Breast epithelium (tissue), 4 donors: Measurements from ENCODE around the gene NUMB. TPM values are rescaled to one million over a fixed set of nuclear protein-coding genes. Genes with fewer than 3 reads are reported as not detected.

Source experiments
- DNase-seq, 2 donors: peaks; one replicate each; pipeline ENCODE4 v3.0.0-alpha.2; 2019; ENCODE audit warnings: low spot score in 2 of 2
- H3K27ac ChIP-seq, 2 donors: fragments of 200-600 bp; sonication (generic) in 1 of 2; one replicate each; pipeline ENCODE4 v1.5.1; 2016 to 2019; ENCODE audit warnings: mild to moderate bottlenecking in 1 of 2
- H3K27me3 ChIP-seq, 2 donors: fragments of 200-600 bp; sonication (generic) in 1 of 2; one replicate each; pipeline versions ENCODE4 v1.5.1 to v1.6.0; 2017 to 2019; ENCODE audit warnings: control low read depth in 1 of 2, mild to moderate bottlenecking in 1 of 2
- H3K36me3 ChIP-seq: fragments of 200-600 bp; one replicate; pipeline ENCODE4 v1.5.1; 2019
- H3K4me1 ChIP-seq, 2 donors: fragments of 200-600 bp; sonication (generic); one replicate each; pipeline ENCODE4 v1.5.1; 2016 to 2019; ENCODE audit warnings: control low read depth in 1 of 2
- H3K4me3 ChIP-seq, 3 donors: fragments of 200-600 bp; sonication (generic); 1 replicate in 2 of 3; 2 replicates in 1 of 3; pipeline ENCODE4 v1.5.1; 2016 to 2019; ENCODE audit warnings: mild to moderate bottlenecking in 3 of 3, moderate library complexity in 2 of 3
- H3K9me3 ChIP-seq, 2 donors: fragments of 200-600 bp; sonication (generic) in 1 of 2; one replicate each; pipeline ENCODE4 v1.5.1; 2016 to 2019; ENCODE audit warnings: control low read depth in 1 of 2
- POLR2A ChIP-seq: fragments of 450-650 bp; IDR thresholded peaks from one replicate; pipeline ENCODE4 v1.6.1; 2016; ENCODE audit warnings: antibody characterized with exemption, mild to moderate bottlenecking, moderate library complexity
- POLR2AphosphoS5 ChIP-seq, 3 donors: sonication (generic); formaldehyde crosslinking; IDR thresholded peaks; one replicate each; pipeline ENCODE4 v1.6.1; 2017; ENCODE audit warnings: antibody characterized with exemption in 3 of 3
- intact Hi-C: fragments of 100-400 bp; cut with DNase I; formaldehyde crosslinking; loops from one replicate; pipeline ENCODE4 v1.15.1; 2023; ENCODE audit warnings: low total_unique reads
- total RNA-seq, 3 donors: library from RNA; depleted of rRNA; stranded (reverse); fragments of >200 nt; gene quantifications; one replicate each; pipeline ENCODE4 v1.1.0, GENCODE V29; 2016
- TF ChIP-seq, protein P1 (sequence below), 3 donors: fragments of 450-650 bp; IDR thresholded peaks; one replicate each; pipeline ENCODE4 v1.5.1; 2016 to 2017; ENCODE audit warnings: antibody characterized with exemption in 3 of 3, mild to moderate bottlenecking in 3 of 3, moderate library complexity in 3 of 3

The NUMB gene
- total RNA-seq: 10 to 100 TPM; 49.6 to 84.0 (median 61.6) TPM

- DNase-seq: peak; percentile 98 to 99
- H3K27me3 ChIP-seq: no peaks in the 10 kb centered on the region
- peak within 1 kb of the TSS; percentile 91 to 98 (median 98) for H3K4me3 ChIP-seq
- TF ChIP-seq POLR2AphosphoS5 (IDR thresholded peaks at IDR 0.05): peak in 2 of 3 donors; percentile 64 to 78
- TF ChIP-seq POLR2A: peak; percentile 73
- TF ChIP-seq, protein P1, sequence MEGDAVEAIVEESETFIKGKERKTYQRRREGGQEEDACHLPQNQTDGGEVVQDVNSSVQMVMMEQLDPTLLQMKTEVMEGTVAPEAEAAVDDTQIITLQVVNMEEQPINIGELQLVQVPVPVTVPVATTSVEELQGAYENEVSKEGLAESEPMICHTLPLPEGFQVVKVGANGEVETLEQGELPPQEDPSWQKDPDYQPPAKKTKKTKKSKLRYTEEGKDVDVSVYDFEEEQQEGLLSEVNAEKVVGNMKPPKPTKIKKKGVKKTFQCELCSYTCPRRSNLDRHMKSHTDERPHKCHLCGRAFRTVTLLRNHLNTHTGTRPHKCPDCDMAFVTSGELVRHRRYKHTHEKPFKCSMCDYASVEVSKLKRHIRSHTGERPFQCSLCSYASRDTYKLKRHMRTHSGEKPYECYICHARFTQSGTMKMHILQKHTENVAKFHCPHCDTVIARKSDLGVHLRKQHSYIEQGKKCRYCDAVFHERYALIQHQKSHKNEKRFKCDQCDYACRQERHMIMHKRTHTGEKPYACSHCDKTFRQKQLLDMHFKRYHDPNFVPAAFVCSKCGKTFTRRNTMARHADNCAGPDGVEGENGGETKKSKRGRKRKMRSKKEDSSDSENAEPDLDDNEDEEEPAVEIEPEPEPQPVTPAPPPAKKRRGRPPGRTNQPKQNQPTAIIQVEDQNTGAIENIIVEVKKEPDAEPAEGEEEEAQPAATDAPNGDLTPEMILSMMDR (IDR thresholded peaks at IDR 0.05): peak in 2 of 3 donors; percentile 14 to 31
- H3K27ac ChIP-seq: peak within 1 kb of the TSS; percentile 94 to 97
- intact Hi-C loops: no loop called here
- H3K36me3 ChIP-seq: no peaks in the 10 kb centered on the region
- H3K9me3 ChIP-seq: no peaks in the 10 kb centered on the region
- peaks cover 3 to 19% of the 10 kb centered on the region in 2 donors for H3K4me1 ChIP-seq
Measured at GRCh38 chr14:73458183-73458976, at the start of gene NUMB. Gene NUMB (minus strand): TSS chr14:73458546. CDS start chr14:73355751, 102,795 bp downstream.

GRCh38 chr14:73503648-73504047, 45.3 kb upstream of the NUMB start:
- TF ChIP-seq POLR2AphosphoS5 (IDR thresholded peaks at IDR 0.05) (no peak), POLR2A (no peak)
- TF ChIP-seq, protein P1 (IDR thresholded peaks at IDR 0.05): no peak
- no peak overlapping the region for H3K4me3 ChIP-seq
- DNase-seq: no peak
- no peaks in the 10 kb centered on the region for H3K9me3 ChIP-seq
- H3K36me3 ChIP-seq: no peaks in the 10 kb centered on the region
- no peak overlapping the region for H3K27ac ChIP-seq
- intact Hi-C loops: no loop called here
- no peaks in the 10 kb centered on the region for H3K4me1 ChIP-seq
- no peaks in the 10 kb centered on the region for H3K27me3 ChIP-seq

- no peak overlapping the region for H3K4me3 ChIP-seq
- intact Hi-C loops: no loop called here
- no peaks in the 10 kb centered on the region for H3K9me3 ChIP-seq
- TF ChIP-seq POLR2A: no peak
- TF ChIP-seq, protein P1 (IDR thresholded peaks at IDR 0.05): no peak
- no peak for TF ChIP-seq POLR2AphosphoS5 (IDR thresholded peaks at IDR 0.05)
- H3K27ac ChIP-seq: no peak overlapping the region
- no peak for DNase-seq
- H3K4me1 ChIP-seq: no peaks in the 10 kb centered on the region
- H3K36me3 ChIP-seq: no peaks in the 10 kb centered on the region
- H3K27me3 ChIP-seq: no peaks in the 10 kb centered on the region
Measured at GRCh38 chr14:73502017-73502619, 43.8 kb upstream of the NUMB start.

- Histone ChIP-seq H3K36me3 (no peaks in the 10 kb centered on the region), H3K4me3 (no peak overlapping the region), H3K4me1 (no peaks in the 10 kb centered on the region), H3K27me3 (no peaks in the 10 kb centered on the region), H3K27ac (no peak overlapping the region), H3K9me3 (no peaks in the 10 kb centered on the region)
- intact Hi-C loops: no loop called here
- DNase-seq: no peak
- TF ChIP-seq POLR2AphosphoS5 (IDR thresholded peaks at IDR 0.05): no peak
- no peak for TF ChIP-seq POLR2A
- TF ChIP-seq, protein P1 (IDR thresholded peaks at IDR 0.05): no peak
Measured at GRCh38 chr14:73500360-73500759, 42.0 kb upstream of the NUMB start.

DNA sequence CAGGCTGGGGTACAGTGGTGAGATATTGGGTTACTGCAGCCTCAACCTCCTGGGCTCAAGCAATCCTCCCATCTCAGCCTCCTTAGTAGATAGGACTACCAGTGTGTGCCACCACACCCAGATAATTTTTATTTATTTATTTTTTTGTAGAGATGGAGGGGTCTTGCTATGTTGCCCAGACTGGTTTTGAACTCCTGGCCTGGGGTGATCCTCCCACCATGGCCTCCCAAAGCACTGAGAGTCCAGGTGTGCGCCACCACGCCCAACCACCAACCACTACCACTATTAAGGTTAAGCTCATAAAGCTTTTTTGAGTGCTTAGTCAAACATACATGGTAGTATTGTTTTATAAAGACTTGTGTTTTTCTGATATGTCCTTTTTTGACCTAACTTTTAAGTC, 36.2 kb upstream of the NUMB start:
- no peak for DNase-seq
- H3K9me3 ChIP-seq: no peaks in the 10 kb centered on the region
- no peaks in the 10 kb centered on the region for H3K36me3 ChIP-seq
- H3K4me3 ChIP-seq: no peak overlapping the region
- intact Hi-C loops: no loop called here
- peaks cover 4 to 5% of the 10 kb centered on the region in 2 donors for H3K4me1 ChIP-seq
- TF ChIP-seq POLR2A (no peak), POLR2AphosphoS5 (IDR thresholded peaks at IDR 0.05) (no peak)
- TF ChIP-seq, protein P1 (IDR thresholded peaks at IDR 0.05): no peak
- no peaks in the 10 kb centered on the region for H3K27me3 ChIP-seq
- H3K27ac ChIP-seq: no peak overlapping the region
